ENCODE measurements around the gene TNK2. TPM values are rescaled to one million over a fixed set of nuclear protein-coding genes. Genes with fewer than 3 reads are reported as not detected.

TNK2 gene
- polyA plus RNA-seq, 1 donor, result 34.1 TPM

- Histone ChIP-seq H3K36me3 (ENCODE audit: control insufficient read depth, insufficient read depth, low read length) (peaks cover 33% of the 10 kb centered on the region), H3K27me3 (ENCODE audit: control insufficient read depth, insufficient read depth, low read length) (no peaks in the 10 kb centered on the region), H3K4me3 (ENCODE audit: low read length) (no peak overlapping the region), H3K4me1 (ENCODE audit: control insufficient read depth, insufficient read depth, low read length) (peaks cover 9% of the 10 kb centered on the region), H3K9me3 (ENCODE audit: control insufficient read depth, low read depth, low read length) (peaks cover 4% of the 10 kb centered on the region), H3K27ac (ENCODE audit: low read length) (no peak overlapping the region)
- no peak for DNase-seq
- WGBS (ENCODE audit: insufficient coverage, low lambda C conversion rate), result 80% methylated on average over 2 of the region's 12 CpGs
These were observed 24.6 kb downstream of the TNK2 start for GRCh38 chr3:195883801-195884200.

- Histone ChIP-seq H3K9me3 (ENCODE audit: control insufficient read depth, low read depth, low read length) (peaks cover 4% of the 10 kb centered on the region), H3K4me1 (ENCODE audit: control insufficient read depth, insufficient read depth, low read length) (peaks cover 9% of the 10 kb centered on the region), H3K4me3 (ENCODE audit: low read length) (no peak overlapping the region), H3K27me3 (ENCODE audit: control insufficient read depth, insufficient read depth, low read length) (no peaks in the 10 kb centered on the region), H3K36me3 (ENCODE audit: control insufficient read depth, insufficient read depth, low read length) (peaks cover 40% of the 10 kb centered on the region), H3K27ac (ENCODE audit: low read length) (no peak overlapping the region)
- no peak for DNase-seq
- no CpG with 5 or more reads among the region's 21 CpGs for WGBS (ENCODE audit: insufficient coverage, low lambda C conversion rate)
These were observed 25.2 kb downstream of the TNK2 start for GRCh38 chr3:195883160-195883559.

- H3K9me3 ChIP-seq (ENCODE audit: control insufficient read depth, low read depth, low read length), result peaks cover 4% of the 10 kb centered on the region
- H3K36me3 ChIP-seq (ENCODE audit: control insufficient read depth, insufficient read depth, low read length), result peaks cover 47% of the 10 kb centered on the region
- peaks cover 9% of the 10 kb centered on the region for H3K4me1 ChIP-seq (ENCODE audit: control insufficient read depth, insufficient read depth, low read length)
- no peaks in the 10 kb centered on the region for H3K27me3 ChIP-seq (ENCODE audit: control insufficient read depth, insufficient read depth, low read length)
- WGBS (ENCODE audit: insufficient coverage, low lambda C conversion rate), result no CpG with 5 or more reads among the region's 19 CpGs
- H3K27ac ChIP-seq (ENCODE audit: low read length), result no peak overlapping the region
- no peak for DNase-seq
- no peak overlapping the region for H3K4me3 ChIP-seq (ENCODE audit: low read length)
These were observed 26.3 kb downstream of the TNK2 start for GRCh38 chr3:195882002-195882441.

GRCh38 chr3:195881276-195881988, 26.9 kb downstream of the TNK2 start:
- no peak overlapping the region for H3K27ac ChIP-seq (ENCODE audit: low read length)
- H3K9me3 ChIP-seq (ENCODE audit: control insufficient read depth, low read depth, low read length), result peaks cover 2% of the 10 kb centered on the region
- no peak for DNase-seq
- no peak overlapping the region for H3K4me3 ChIP-seq (ENCODE audit: low read length)
- H3K36me3 ChIP-seq (ENCODE audit: control insufficient read depth, insufficient read depth, low read length), result peaks cover 52% of the 10 kb centered on the region
- H3K27me3 ChIP-seq (ENCODE audit: control insufficient read depth, insufficient read depth, low read length), result no peaks in the 10 kb centered on the region
- WGBS (ENCODE audit: insufficient coverage, low lambda C conversion rate), result no CpG with 5 or more reads among the region's 12 CpGs
- H3K4me1 ChIP-seq (ENCODE audit: control insufficient read depth, insufficient read depth, low read length), result peaks cover 13% of the 10 kb centered on the region

- Histone ChIP-seq H3K27ac (ENCODE audit: low read length) (no peak overlapping the region), H3K27me3 (ENCODE audit: control insufficient read depth, insufficient read depth, low read length) (no peaks in the 10 kb centered on the region), H3K4me1 (ENCODE audit: control insufficient read depth, insufficient read depth, low read length) (peaks cover 13% of the 10 kb centered on the region), H3K4me3 (ENCODE audit: low read length) (no peak overlapping the region), H3K36me3 (ENCODE audit: control insufficient read depth, insufficient read depth, low read length) (peaks cover 61% of the 10 kb centered on the region), H3K9me3 (ENCODE audit: control insufficient read depth, low read depth, low read length) (peaks cover 4% of the 10 kb centered on the region)
- no CpG with 5 or more reads among the region's 4 CpGs for WGBS (ENCODE audit: insufficient coverage, low lambda C conversion rate)
- DNase-seq, result no peak
These were observed 28.3 kb downstream of the TNK2 start for GRCh38 chr3:195880037-195880431.

- peaks cover 61% of the 10 kb centered on the region for H3K36me3 ChIP-seq (ENCODE audit: control insufficient read depth, insufficient read depth, low read length)
- 92% methylated on average over 2 of the region's 16 CpGs for WGBS (ENCODE audit: insufficient coverage, low lambda C conversion rate)
- no peak overlapping the region for H3K27ac ChIP-seq (ENCODE audit: low read length)
- H3K27me3 ChIP-seq (ENCODE audit: control insufficient read depth, insufficient read depth, low read length), result no peaks in the 10 kb centered on the region
- no peak overlapping the region for H3K4me3 ChIP-seq (ENCODE audit: low read length)
- H3K9me3 ChIP-seq (ENCODE audit: control insufficient read depth, low read depth, low read length), result peaks cover 4% of the 10 kb centered on the region
- DNase-seq, result no peak
- H3K4me1 ChIP-seq (ENCODE audit: control insufficient read depth, insufficient read depth, low read length), result peaks cover 8% of the 10 kb centered on the region
These were observed 28.8 kb downstream of the TNK2 start for GRCh38 chr3:195879416-195880036.

GRCh38 chr3:195878424-195879274, 29.7 kb downstream of the TNK2 start:
- H3K4me3 ChIP-seq (ENCODE audit: low read length), result no peak overlapping the region
- H3K27ac ChIP-seq (ENCODE audit: low read length), result no peak overlapping the region
- peaks cover 62% of the 10 kb centered on the region for H3K36me3 ChIP-seq (ENCODE audit: control insufficient read depth, insufficient read depth, low read length)
- no peak for DNase-seq
- no peaks in the 10 kb centered on the region for H3K27me3 ChIP-seq (ENCODE audit: control insufficient read depth, insufficient read depth, low read length)
- H3K9me3 ChIP-seq (ENCODE audit: control insufficient read depth, low read depth, low read length), result peaks cover 4% of the 10 kb centered on the region
- peaks cover 8% of the 10 kb centered on the region for H3K4me1 ChIP-seq (ENCODE audit: control insufficient read depth, insufficient read depth, low read length)
- WGBS (ENCODE audit: insufficient coverage, low lambda C conversion rate), result no CpG with 5 or more reads among the region's 30 CpGs

- no peak for DNase-seq
- peaks cover 8% of the 10 kb centered on the region for H3K4me1 ChIP-seq (ENCODE audit: control insufficient read depth, insufficient read depth, low read length)
- H3K27ac ChIP-seq (ENCODE audit: low read length), result no peak overlapping the region
These were observed 30.5 kb downstream of the TNK2 start for GRCh38 chr3:195877767-195878423.

GRCh38 chr3:195877136-195877715, 31.1 kb downstream of the TNK2 start:
- H3K27ac ChIP-seq (ENCODE audit: low read length), result no peak overlapping the region
- peaks cover 4% of the 10 kb centered on the region for H3K9me3 ChIP-seq (ENCODE audit: control insufficient read depth, low read depth, low read length)
- WGBS (ENCODE audit: insufficient coverage, low lambda C conversion rate), result no CpG with 5 or more reads among the region's 10 CpGs
- H3K36me3 ChIP-seq (ENCODE audit: control insufficient read depth, insufficient read depth, low read length), result peaks cover 60% of the 10 kb centered on the region
- no peaks in the 10 kb centered on the region for H3K27me3 ChIP-seq (ENCODE audit: control insufficient read depth, insufficient read depth, low read length)
- no peak for DNase-seq
- H3K4me3 ChIP-seq (ENCODE audit: low read length), result no peak overlapping the region
- H3K4me1 ChIP-seq (ENCODE audit: control insufficient read depth, insufficient read depth, low read length), result peaks cover 8% of the 10 kb centered on the region

More at GRCh38 chr3:195877767-195878423, 30.5 kb downstream of the TNK2 start:
- peaks cover 4% of the 10 kb centered on the region for H3K9me3 ChIP-seq (ENCODE audit: control insufficient read depth, low read depth, low read length)
- peaks cover 58% of the 10 kb centered on the region for H3K36me3 ChIP-seq (ENCODE audit: control insufficient read depth, insufficient read depth, low read length)
- H3K27me3 ChIP-seq (ENCODE audit: control insufficient read depth, insufficient read depth, low read length), result no peaks in the 10 kb centered on the region
- no CpG with 5 or more reads among the region's 15 CpGs for WGBS (ENCODE audit: insufficient coverage, low lambda C conversion rate)
- H3K4me3 ChIP-seq (ENCODE audit: low read length), result no peak overlapping the region

Data from large intestine (tissue), 3 donors.